ENCODE results near the gene MYL12A.

MYL12A gene

GRCh38 chr18:3279201-3280185 is 31.9 kb downstream of the MYL12A start:
- Histone ChIP-seq H3K27ac (peak overlapping the region; percentile 99), H3K4me3 (no peak overlapping the region), H3K9ac (ENCODE audit: insufficient read length) (peak overlapping the region; percentile 24), H3K9me3 (ENCODE audit: low read depth, low read length) (no peaks in the 10 kb centered on the region), H3K36me3 (ENCODE audit: insufficient read depth, low read length) (peaks cover 39% of the 10 kb centered on the region)
- no peak for DNase-seq (ENCODE audit: low read depth, low spot score)
- TF ChIP-seq EZH2 (IDR thresholded peaks at IDR 0.05) = no peak
- no peak for TF ChIP-seq FOXP2 (optimal IDR thresholded peaks at IDR 0.05; ENCODE audit: control extremely low read depth, extremely low read length, insufficient read depth)
- no peak; the same call in 1 of the 2 replicates for TF ChIP-seq POLR2AphosphoS5 (IDR thresholded peaks at IDR 0.05; ENCODE audit: borderline replicate concordance, low read depth, low read length)

GRCh38 chr18:3281456-3282400 is 34.1 kb downstream of the MYL12A start:
- peaks cover 17% of the 10 kb centered on the region for H3K36me3 ChIP-seq (ENCODE audit: insufficient read depth, low read length)
- H3K9ac ChIP-seq (ENCODE audit: insufficient read length) = no peak overlapping the region
- peak; percentile 97 for DNase-seq (ENCODE audit: low read depth, low spot score)
- TF ChIP-seq POLR2AphosphoS5 (IDR thresholded peaks at IDR 0.05; ENCODE audit: borderline replicate concordance, low read depth, low read length) (peak; percentile 59; the same call in 1 of the 2 replicates), EZH2 (IDR thresholded peaks at IDR 0.05) (no peak), FOXP2 (optimal IDR thresholded peaks at IDR 0.05; ENCODE audit: control extremely low read depth, extremely low read length, insufficient read depth) (no peak)
- H3K27ac ChIP-seq = peak overlapping the region; percentile 99
- H3K4me3 ChIP-seq = no peak overlapping the region
- no peaks in the 10 kb centered on the region for H3K9me3 ChIP-seq (ENCODE audit: low read depth, low read length)

- Histone ChIP-seq H3K9ac (ENCODE audit: insufficient read length) (peak overlapping the region; percentile 60), H3K9me3 (ENCODE audit: low read depth, low read length) (no peaks in the 10 kb centered on the region), H3K4me3 (no peak overlapping the region), H3K36me3 (ENCODE audit: insufficient read depth, low read length) (peaks cover 4% of the 10 kb centered on the region), H3K27ac (peak overlapping the region; percentile 99)
- no peak for DNase-seq (ENCODE audit: low read depth, low spot score)
- TF ChIP-seq EZH2 (IDR thresholded peaks at IDR 0.05) (no peak), FOXP2 (optimal IDR thresholded peaks at IDR 0.05; ENCODE audit: control extremely low read depth, extremely low read length, insufficient read depth) (no peak), POLR2AphosphoS5 (IDR thresholded peaks at IDR 0.05; ENCODE audit: borderline replicate concordance, low read depth, low read length) (no peak)
Measured at GRCh38 chr18:3283253-3283863, 35.8 kb downstream of the MYL12A start.

- peak overlapping the region; percentile 99 for H3K27ac ChIP-seq
- no peak for DNase-seq (ENCODE audit: low read depth, low spot score)
- TF ChIP-seq EZH2 (IDR thresholded peaks at IDR 0.05) (no peak), FOXP2 (optimal IDR thresholded peaks at IDR 0.05; ENCODE audit: control extremely low read depth, extremely low read length, insufficient read depth) (no peak), POLR2AphosphoS5 (IDR thresholded peaks at IDR 0.05; ENCODE audit: borderline replicate concordance, low read depth, low read length) (no peak)
- H3K9me3 ChIP-seq (ENCODE audit: low read depth, low read length) = no peaks in the 10 kb centered on the region
- no peak overlapping the region for H3K4me3 ChIP-seq
- no peaks in the 10 kb centered on the region for H3K36me3 ChIP-seq (ENCODE audit: insufficient read depth, low read length)
- H3K9ac ChIP-seq (ENCODE audit: insufficient read length) = peak overlapping the region; percentile 7
Measured at GRCh38 chr18:3283908-3284307, 36.3 kb downstream of the MYL12A start.

- no peaks in the 10 kb centered on the region for H3K9me3 ChIP-seq (ENCODE audit: low read depth, low read length)
- H3K4me3 ChIP-seq = no peak overlapping the region
- H3K9ac ChIP-seq (ENCODE audit: insufficient read length) = no peak overlapping the region
- no peak for TF ChIP-seq FOXP2 (optimal IDR thresholded peaks at IDR 0.05; ENCODE audit: control extremely low read depth, extremely low read length, insufficient read depth)
- no peak for TF ChIP-seq EZH2 (IDR thresholded peaks at IDR 0.05)
- no peak for TF ChIP-seq POLR2AphosphoS5 (IDR thresholded peaks at IDR 0.05; ENCODE audit: borderline replicate concordance, low read depth, low read length)
- H3K27ac ChIP-seq = no peak overlapping the region
- no peak for DNase-seq (ENCODE audit: low read depth, low spot score)
- H3K36me3 ChIP-seq (ENCODE audit: insufficient read depth, low read length) = no peaks in the 10 kb centered on the region
Measured at GRCh38 chr18:3284501-3284900, 36.9 kb downstream of the MYL12A start.

GRCh38 chr18:3286159-3286558 is 38.6 kb downstream of the MYL12A start:
- no peak overlapping the region for H3K27ac ChIP-seq
- DNase-seq (ENCODE audit: low read depth, low spot score) = no peak

GRCh38 chr18:3293196-3293951 is 45.8 kb downstream of the MYL12A start:
- TF ChIP-seq FOXP2 (optimal IDR thresholded peaks at IDR 0.05; ENCODE audit: control extremely low read depth, extremely low read length, insufficient read depth) (no peak), POLR2AphosphoS5 (IDR thresholded peaks at IDR 0.05; ENCODE audit: borderline replicate concordance, low read depth, low read length) (no peak), EZH2 (IDR thresholded peaks at IDR 0.05) (no peak)

More at GRCh38 chr18:3286159-3286558, 38.6 kb downstream of the MYL12A start:
- H3K9me3 ChIP-seq (ENCODE audit: low read depth, low read length) = no peaks in the 10 kb centered on the region
- H3K4me3 ChIP-seq = no peak overlapping the region
- no peak overlapping the region for H3K9ac ChIP-seq (ENCODE audit: insufficient read length)
- no peaks in the 10 kb centered on the region for H3K36me3 ChIP-seq (ENCODE audit: insufficient read depth, low read length)
- TF ChIP-seq POLR2AphosphoS5 (IDR thresholded peaks at IDR 0.05; ENCODE audit: borderline replicate concordance, low read depth, low read length) (no peak), FOXP2 (optimal IDR thresholded peaks at IDR 0.05; ENCODE audit: control extremely low read depth, extremely low read length, insufficient read depth) (no peak), EZH2 (IDR thresholded peaks at IDR 0.05) (no peak)

More at GRCh38 chr18:3293196-3293951, 45.8 kb downstream of the MYL12A start:
- Histone ChIP-seq H3K9me3 (ENCODE audit: low read depth, low read length) (no peaks in the 10 kb centered on the region), H3K4me3 (no peak overlapping the region), H3K36me3 (ENCODE audit: insufficient read depth, low read length) (no peaks in the 10 kb centered on the region), H3K27ac (no peak overlapping the region), H3K9ac (ENCODE audit: insufficient read length) (no peak overlapping the region)
- no peak for DNase-seq (ENCODE audit: low read depth, low spot score)

All from SK-N-MC (cell line).